H9 (cell line): ENCODE data around the gene DNMBP. TPM values are rescaled to one million over a fixed set of nuclear protein-coding genes. Genes with fewer than 3 reads are reported as not detected.

Experiments
- DNase-seq: peaks from one replicate; pipeline ENCODE4 v3.0.0-alpha.2; 2017
- H2AFZ ChIP-seq: one replicate; pipeline ENCODE4 v1.6.1; 2013; ENCODE audit warnings: mild to moderate bottlenecking, low read length, control low read depth, moderate library complexity
- H2AK5ac ChIP-seq: 2 replicates; pipeline ENCODE4 v1.6.1; 2013; ENCODE audit warnings: low read length, control low read depth, mixed read lengths; ENCODE audit not compliant: insufficient read length
- H2BK120ac ChIP-seq: one replicate; pipeline ENCODE4 v1.6.1; 2013; ENCODE audit warnings: low read depth, mild to moderate bottlenecking, low read length, control low read depth, inconsistent platforms; ENCODE audit not compliant: poor library complexity, severe bottlenecking
- H2BK12ac ChIP-seq: 2 replicates; pipeline ENCODE4 v1.6.1; 2013; ENCODE audit warnings: low read length, control low read depth, mixed read lengths, low read depth; ENCODE audit not compliant: insufficient read length
- H2BK15ac ChIP-seq: 2 replicates; pipeline ENCODE4 v1.6.1; 2013; ENCODE audit warnings: low read depth, low read length, control low read depth
- H2BK20ac ChIP-seq: one replicate; pipeline ENCODE4 v1.6.1; 2013; ENCODE audit warnings: low read depth, mild to moderate bottlenecking, low read length, control low read depth, inconsistent platforms; ENCODE audit not compliant: poor library complexity, severe bottlenecking
- H2BK5ac ChIP-seq: 2 replicates; pipeline ENCODE4 v1.6.1; 2013; ENCODE audit warnings: low read length, control low read depth, mixed read lengths; ENCODE audit not compliant: insufficient read length
- H3K14ac ChIP-seq: 2 replicates; pipeline ENCODE4 v1.6.1; 2013; ENCODE audit warnings: low read length, control low read depth; ENCODE audit not compliant: insufficient read depth
- H3K18ac ChIP-seq: 2 replicates; pipeline ENCODE4 v1.6.1; 2013; ENCODE audit warnings: low read depth, mild to moderate bottlenecking, mixed read lengths, low read length, control low read depth; ENCODE audit not compliant: insufficient read length
- H3K23ac ChIP-seq: 2 replicates; pipeline ENCODE4 v1.6.1; 2013; ENCODE audit warnings: low read length, control low read depth, mixed read lengths, low read depth; ENCODE audit not compliant: insufficient read length
- H3K23me2 ChIP-seq: 2 replicates; pipeline ENCODE4 v1.6.1; 2013; ENCODE audit warnings: low read depth, mild to moderate bottlenecking, mixed read lengths, low read length, control low read depth; ENCODE audit not compliant: insufficient read length, poor library complexity, severe bottlenecking
- H3K27ac ChIP-seq: 2 replicates; pipeline ENCODE4 v1.5.1; 2013; ENCODE audit warnings: low read length, control low read depth, mixed read lengths, low read depth; ENCODE audit not compliant: insufficient read length
- H3K27me3 ChIP-seq: 2 replicates; pipeline ENCODE4 v1.6.1; 2013; ENCODE audit warnings: low read length, control low read depth, inconsistent platforms; ENCODE audit not compliant: insufficient read depth
- H3K4ac ChIP-seq: 2 replicates; pipeline ENCODE4 v1.6.1; 2013; ENCODE audit warnings: low read depth, mild to moderate bottlenecking, control low read depth, inconsistent platforms, low read length, moderate library complexity
- H3K4me1 ChIP-seq: 2 replicates; pipeline ENCODE4 v1.6.1; 2013; ENCODE audit warnings: low read length, control low read depth, inconsistent platforms; ENCODE audit not compliant: insufficient read depth
- H3K4me2 ChIP-seq: 2 replicates; pipeline ENCODE4 v1.6.1; 2013; ENCODE audit warnings: low read length, control low read depth, mixed read lengths; ENCODE audit not compliant: insufficient read length, insufficient read depth
- H3K56ac ChIP-seq: 2 replicates; pipeline ENCODE4 v1.6.1; 2013; ENCODE audit warnings: low read depth, mild to moderate bottlenecking, mixed read lengths, low read length, control low read depth; ENCODE audit not compliant: insufficient read length
- H3K79me1 ChIP-seq: 2 replicates; pipeline ENCODE4 v1.6.1; 2013; ENCODE audit warnings: low read depth, mild to moderate bottlenecking, moderate library complexity, low read length, control low read depth, inconsistent platforms; ENCODE audit not compliant: insufficient read depth, poor library complexity, severe bottlenecking
- H3K79me2 ChIP-seq: 2 replicates; pipeline ENCODE4 v1.6.1; 2013; ENCODE audit warnings: low read length, control low read depth, inconsistent platforms; ENCODE audit not compliant: insufficient read depth
- H3K9ac ChIP-seq: 2 replicates; pipeline ENCODE4 v1.6.1; 2013; ENCODE audit warnings: low read length, control low read depth, mixed read lengths; ENCODE audit not compliant: insufficient read length; ENCODE audit errors: extremely low read depth
- H3K9me3 ChIP-seq: one replicate; pipeline ENCODE4 v1.6.1; 2013; ENCODE audit warnings: low read depth, low read length, inconsistent platforms; ENCODE audit not compliant: control insufficient read depth
- H3T11ph ChIP-seq: one replicate; pipeline ENCODE4 v1.6.1; 2013; ENCODE audit warnings: mild to moderate bottlenecking, low read length, control low read depth, inconsistent platforms
- H4K20me1 ChIP-seq: one replicate; pipeline ENCODE4 v1.6.1; 2013; ENCODE audit not compliant: control insufficient read depth, insufficient read length, insufficient read depth
- H4K5ac ChIP-seq: 2 replicates; pipeline ENCODE4 v1.6.1; 2013; ENCODE audit warnings: low read depth, mild to moderate bottlenecking, mixed read lengths, low read length, control low read depth; ENCODE audit not compliant: insufficient read length
- H4K8ac ChIP-seq: replicated peaks from 2 replicates; pipeline ENCODE4 v1.6.1; 2013; ENCODE audit warnings: low read length, control low read depth, mixed read lengths, low read depth; ENCODE audit not compliant: insufficient read length
- H4K91ac ChIP-seq: 2 replicates; pipeline ENCODE4 v1.6.1; 2013; ENCODE audit warnings: low read depth, mild to moderate bottlenecking, moderate library complexity, mixed read lengths, low read length, control low read depth; ENCODE audit not compliant: insufficient read length
- H3K27ac Mint-ChIP-seq, 3 experiments: 2 replicates in 2 of 3; 3 replicates in 1 of 3; pipeline ENCODE4 v1.8.0; 2020 to 2021; ENCODE audit warnings: mixed read lengths in 3 of 3, mild to moderate bottlenecking in 1 of 3, moderate library complexity in 1 of 3
- H3K27me3 Mint-ChIP-seq: 2 replicates; pipeline ENCODE4 v1.8.0; 2021; ENCODE audit warnings: low read depth, mild to moderate bottlenecking, moderate library complexity, mixed read lengths
- H3K36me3 Mint-ChIP-seq, 3 experiments: 2 replicates in 2 of 3; 3 replicates in 1 of 3; pipeline ENCODE4 v1.8.0; 2020 to 2021; ENCODE audit warnings: low read depth in 3 of 3, mixed read lengths in 3 of 3; ENCODE audit not compliant: insufficient read depth in 1 of 3
- H3K4me1 Mint-ChIP-seq, 2 experiments: 2 replicates each; pipeline ENCODE4 v1.8.0; 2020; ENCODE audit warnings: mixed read lengths in 2 of 2
- H3K4me3 Mint-ChIP-seq, 2 experiments: 2 replicates in 1 of 2; 3 replicates in 1 of 2; pipeline ENCODE4 v1.8.0; 2020 to 2021; ENCODE audit warnings: mild to moderate bottlenecking in 2 of 2, mixed read lengths in 2 of 2, moderate library complexity in 1 of 2
- H3K9me3 Mint-ChIP-seq, 2 experiments: 2 replicates in 1 of 2; 3 replicates in 1 of 2; pipeline ENCODE4 v1.8.0; 2020; ENCODE audit warnings: mild to moderate bottlenecking in 2 of 2, mixed read lengths in 2 of 2, moderate library complexity in 1 of 2
- CTCF ChIP-seq: fragments of 200-600 bp; sonication (generic); conservative IDR thresholded peaks from 3 replicates; pipeline ENCODE4 v1.8.0; 2021; ENCODE audit warnings: antibody characterized with exemption, mild to moderate bottlenecking
- WGBS: extraction: QIAGEN DNeasy Blood & Tissue Kit; methylation state at CpG from one replicate; pipeline ENCODE4 v1.1.7; 2013; ENCODE audit warnings: missing lambda C conversion rate, low lambda C conversion rate, mixed read lengths; ENCODE audit not compliant: insufficient read length; ENCODE audit errors: extremely low coverage; 5-methylcytosine and 5-hydroxymethylcytosine counted together
- total RNA-seq: library from RNA; stranded (reverse); gene quantifications from 2 replicates; pipeline ENCODE4 v1.2.1, GENCODE V29; 2021

Gene DNMBP
- total RNA-seq, 1 experiment from 2014 or later, result 25.6 TPM

- Histone ChIP-seq H3K79me1 (no peaks in the 10 kb centered on the region), H2BK5ac (no peak overlapping the region), H2AK5ac (no peak overlapping the region), H4K8ac (no peak overlapping the region), H3K56ac (no peak overlapping the region), H2BK20ac (no peak overlapping the region), H2AFZ (no peak overlapping the region), H2BK120ac (no peak overlapping the region), H3K4ac (no peak overlapping the region), H2BK12ac (no peak overlapping the region), H3K4me1 (no peaks in the 10 kb centered on the region), H3K9me3 (no peaks in the 10 kb centered on the region), H4K91ac (no peak overlapping the region), H2BK15ac (no peak overlapping the region), H3T11ph (no peak overlapping the region), H3K18ac (no peak overlapping the region), H3K27me3 (no peaks in the 10 kb centered on the region), H3K4me2 (no peak overlapping the region), H3K9ac (no peak overlapping the region), H3K23me2 (no peaks in the 10 kb centered on the region), H4K20me1 (no peaks in the 10 kb centered on the region), H3K23ac (no peak overlapping the region), H4K5ac (no peak overlapping the region), H3K14ac (no peak overlapping the region), H3K27ac (no peak overlapping the region), H3K79me2 (no peaks in the 10 kb centered on the region)
- H3K27me3 Mint-ChIP-seq, result no peaks in the 10 kb centered on the region
- no peak for DNase-seq
- peaks cover 83 to 99% (median 97%) of the 10 kb centered on the region in 3 experiments for H3K36me3 Mint-ChIP-seq
- no peaks in the 10 kb centered on the region for H3K9me3 Mint-ChIP-seq
- WGBS, result no CpG with 5 or more reads among the region's 19 CpGs
- no peak for TF ChIP-seq CTCF
- H3K4me1 Mint-ChIP-seq, result no peaks in the 10 kb centered on the region
- H3K27ac Mint-ChIP-seq, result 0 out of 7 replicates have a peak overlapping the region, but pooled peaks of 2 of the 3 experiments have one; percentile 49 to 60
- no peak overlapping the region for H3K4me3 Mint-ChIP-seq
Observed at GRCh38 chr10:99880080-99880835, 129.5 kb downstream of the DNMBP start.
